Measurements from ENCODE around the gene CSNK2A1.

GRCh38 chr20:458776-459175, 84.8 kb downstream of the CSNK2A1 start:
- TF ChIP-seq CTCF (conservative IDR thresholded peaks at IDR 0.05 in 1 of 2, IDR thresholded peaks at IDR 0.05 in 1 of 2; ENCODE audit: extremely low read depth in 1 of 2, insufficient read depth in 1 of 2, low read depth in 1 of 2, low read length in 2 of 2), result no peak
- no peak for TF ChIP-seq EZH2 (IDR thresholded peaks at IDR 0.05; ENCODE audit: borderline replicate concordance, low read length)

All from mammary epithelial cell (primary cell).